Calu3 (cell line): ENCODE measurements around the gene TK2. TPM values are rescaled to one million over a fixed set of nuclear protein-coding genes. Genes with fewer than 3 reads are reported as not detected.

Source experiments
- BruUV-seq: library from RNA; stranded (reverse); fragments of 400-500 nt; replicated peaks from 2 replicates; lab custom pipeline; 2021; lab: Mats Ljungman, UMichigan
- CTCF ChIA-PET: fragments of 300-600 bp; sonication (Branson Sonifier 250); formaldehyde crosslinking; loops from one replicate; lab custom pipeline; 2022; ENCODE audit warnings: antibody characterized with exemption; lab: Charles Lee
- DNase-seq: peaks from one replicate; pipeline ENCODE4 v3.0.0; 2022
- H3K27ac Mint-ChIP-seq: one replicate; pipeline ENCODE4 v1.8.0; 2022; ENCODE audit warnings: mixed read lengths; ENCODE audit not compliant: unreplicated experiment
- H3K27me3 Mint-ChIP-seq: one replicate; pipeline ENCODE4 v1.8.0; 2022; ENCODE audit warnings: mixed read lengths; ENCODE audit not compliant: unreplicated experiment
- H3K36me3 Mint-ChIP-seq: one replicate; pipeline ENCODE4 v1.8.0; 2022; ENCODE audit warnings: mild to moderate bottlenecking, moderate library complexity, mixed read lengths; ENCODE audit not compliant: insufficient read depth, unreplicated experiment
- H3K4me1 Mint-ChIP-seq: one replicate; pipeline ENCODE4 v1.8.0; 2022; ENCODE audit warnings: mild to moderate bottlenecking, low read depth, mixed read lengths; ENCODE audit not compliant: unreplicated experiment
- H3K4me3 Mint-ChIP-seq: one replicate; pipeline ENCODE4 v1.8.0; 2022; ENCODE audit warnings: mild to moderate bottlenecking, low read depth, moderate library complexity, mixed read lengths; ENCODE audit not compliant: unreplicated experiment
- H3K9me3 Mint-ChIP-seq: one replicate; pipeline ENCODE4 v1.8.0; 2022; ENCODE audit warnings: low read depth, mixed read lengths; ENCODE audit not compliant: unreplicated experiment
- intact Hi-C: fragments of 100-400 bp; cut with micrococcal nuclease; formaldehyde crosslinking; loops from one replicate; pipeline ENCODE4 v1.10.0; 2022; ENCODE audit not compliant: unreplicated experiment
- total RNA-seq: library from RNA; stranded (reverse); gene quantifications from 2 replicates; pipeline ENCODE4 v1.2.3, GENCODE V29; 2022
- TF ChIP-seq, protein P1 (sequence below): fragments of 200-600 bp; IDR thresholded peaks from one replicate; pipeline ENCODE4 v1.8.0; 2022; ENCODE audit warnings: antibody characterized with exemption; ENCODE audit not compliant: unreplicated experiment

TK2 gene
- total RNA-seq, 1 experiment from 2014 or later: 53.2 TPM

DNA sequence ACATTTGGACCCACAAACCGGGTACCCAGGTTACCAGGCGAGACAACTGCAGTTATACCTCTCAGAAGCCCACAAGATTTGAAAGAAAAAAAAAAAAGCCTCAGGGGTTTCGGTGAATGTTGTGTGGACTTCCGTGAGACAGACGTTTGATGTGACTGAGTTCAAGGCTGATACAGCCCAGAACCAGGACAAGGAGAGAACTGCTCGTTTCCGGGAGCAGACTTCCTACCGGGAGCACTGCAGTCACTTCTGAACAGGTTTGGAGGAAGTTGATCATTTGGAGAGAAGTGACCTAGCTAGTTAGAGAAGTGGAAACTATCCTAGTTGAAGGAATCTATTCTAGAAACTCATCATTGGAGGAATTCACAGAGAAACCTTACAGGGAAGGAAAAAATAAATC lies 3.3 kb upstream of the TK2 start:
- intact Hi-C loops: loop anchor here (2.0 to 5.0 kb wide), 2 partner anchors 36 to 146 kb away; no protein-coding TSS in a partner anchor
- peak overlapping the region; percentile 96 for H3K27ac Mint-ChIP-seq
- BruUV-seq: no TSS peak

GRCh38 chr16:66552286-66553177 lies 2.6 kb upstream of the TK2 start, which contains the start of gene CKLF:
Gene CKLF (plus strand): TSS chr16:66552576. CDS start chr16:66552716, 140 bp downstream.
- intact Hi-C loops: loop anchor here (2.0 to 5.0 kb wide), 2 partner anchors 36 to 145 kb away; no protein-coding TSS in a partner anchor
- TSS peak; percentile 65 for BruUV-seq
- H3K36me3 Mint-ChIP-seq: peaks cover 84% of the 10 kb centered on the region
- H3K4me1 Mint-ChIP-seq: peaks cover 65% of the 10 kb centered on the region
- peak within 1 kb of the TSS; percentile 92 for H3K4me3 Mint-ChIP-seq
- H3K9me3 Mint-ChIP-seq: no peaks in the 10 kb centered on the region
- no peaks in the 10 kb centered on the region for H3K27me3 Mint-ChIP-seq
- peak; percentile 95 for DNase-seq
- CTCF ChIA-PET: interaction anchor here (0.6 to 3.9 kb wide), 6 partner anchors 30 to 587 kb away, joined by 3 to 20 read pairs (median 4); no protein-coding TSS in a partner anchor
- H3K27ac Mint-ChIP-seq: peak within 1 kb of the TSS; percentile 96
- TF ChIP-seq, protein P1, sequence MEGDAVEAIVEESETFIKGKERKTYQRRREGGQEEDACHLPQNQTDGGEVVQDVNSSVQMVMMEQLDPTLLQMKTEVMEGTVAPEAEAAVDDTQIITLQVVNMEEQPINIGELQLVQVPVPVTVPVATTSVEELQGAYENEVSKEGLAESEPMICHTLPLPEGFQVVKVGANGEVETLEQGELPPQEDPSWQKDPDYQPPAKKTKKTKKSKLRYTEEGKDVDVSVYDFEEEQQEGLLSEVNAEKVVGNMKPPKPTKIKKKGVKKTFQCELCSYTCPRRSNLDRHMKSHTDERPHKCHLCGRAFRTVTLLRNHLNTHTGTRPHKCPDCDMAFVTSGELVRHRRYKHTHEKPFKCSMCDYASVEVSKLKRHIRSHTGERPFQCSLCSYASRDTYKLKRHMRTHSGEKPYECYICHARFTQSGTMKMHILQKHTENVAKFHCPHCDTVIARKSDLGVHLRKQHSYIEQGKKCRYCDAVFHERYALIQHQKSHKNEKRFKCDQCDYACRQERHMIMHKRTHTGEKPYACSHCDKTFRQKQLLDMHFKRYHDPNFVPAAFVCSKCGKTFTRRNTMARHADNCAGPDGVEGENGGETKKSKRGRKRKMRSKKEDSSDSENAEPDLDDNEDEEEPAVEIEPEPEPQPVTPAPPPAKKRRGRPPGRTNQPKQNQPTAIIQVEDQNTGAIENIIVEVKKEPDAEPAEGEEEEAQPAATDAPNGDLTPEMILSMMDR: no peak

More for the DNA sequence above, 3.3 kb upstream of the TK2 start:
- DNase-seq: peak; percentile 30
- Mint-ChIP-seq H3K27me3 (no peaks in the 10 kb centered on the region), H3K9me3 (no peaks in the 10 kb centered on the region), H3K36me3 (peaks cover 82% of the 10 kb centered on the region), H3K4me3 (peak overlapping the region; percentile 92), H3K4me1 (peaks cover 62% of the 10 kb centered on the region)
- TF ChIP-seq, protein P1: no peak
- CTCF ChIA-PET: interaction anchor here (1.1 to 3.9 kb wide), 2 partner anchors 31 to 146 kb away, joined by 4 to 20 read pairs; no protein-coding TSS in a partner anchor

GRCh38 chr16:66551788-66552285 lies 1.9 kb upstream of the TK2 start:
- peaks cover 67% of the 10 kb centered on the region for H3K4me1 Mint-ChIP-seq
- H3K36me3 Mint-ChIP-seq: peaks cover 87% of the 10 kb centered on the region
- CTCF ChIA-PET: interaction anchor here (0.6 to 3.9 kb wide), 6 partner anchors 29 to 145 kb away, joined by 4 to 20 read pairs (median 6); no protein-coding TSS in a partner anchor
- no peaks in the 10 kb centered on the region for H3K9me3 Mint-ChIP-seq
- BruUV-seq: TSS peak; percentile 19
- H3K4me3 Mint-ChIP-seq: peak overlapping the region; percentile 92
- intact Hi-C loops: loop anchor here (2.0 to 5.0 kb wide), 2 partner anchors 35 to 145 kb away; no protein-coding TSS in a partner anchor
- no peak for DNase-seq
- no peaks in the 10 kb centered on the region for H3K27me3 Mint-ChIP-seq
- TF ChIP-seq, protein P1: no peak
- H3K27ac Mint-ChIP-seq: peak overlapping the region; percentile 96

DNA sequence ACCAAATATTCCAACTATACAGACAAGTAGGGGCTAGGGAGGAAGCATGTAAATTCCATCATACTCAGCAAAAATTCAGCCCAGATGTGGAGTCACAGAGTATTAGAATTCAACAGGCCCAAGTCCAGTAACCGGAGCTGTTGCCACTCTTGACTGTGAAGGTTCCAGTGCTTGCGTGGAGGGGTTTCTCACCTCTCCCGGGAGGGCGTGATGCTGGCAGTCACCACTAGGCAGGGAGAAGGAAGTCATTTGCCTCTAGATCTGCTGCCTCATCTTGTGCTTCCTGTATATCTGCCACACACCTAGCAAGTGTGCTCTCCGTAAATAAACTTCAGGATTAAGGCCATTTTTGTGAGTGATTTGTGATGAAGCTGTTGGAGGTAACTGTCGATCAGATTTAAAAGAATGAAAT lies 1.4 kb upstream of the TK2 start:
- BruUV-seq: no TSS peak
- intact Hi-C loops: loop anchor here (5.0 kb wide), 1 partner anchor 144 kb away; no protein-coding TSS in a partner anchor
- Mint-ChIP-seq H3K27me3 (no peaks in the 10 kb centered on the region), H3K36me3 (peaks cover 92% of the 10 kb centered on the region), H3K9me3 (no peaks in the 10 kb centered on the region), H3K4me1 (peaks cover 69% of the 10 kb centered on the region), H3K27ac (peak overlapping the region; percentile 96), H3K4me3 (peak overlapping the region; percentile 92)
- CTCF ChIA-PET: interaction anchor here (0.6 to 3.9 kb wide), 4 partner anchors 29 to 144 kb away, joined by 6 to 20 read pairs (median 7); no protein-coding TSS in a partner anchor
- TF ChIP-seq, protein P1: peak; percentile 40
- peak; percentile 70 for DNase-seq
